ENCODE data around the gene CNNM1. TPM values are rescaled to one million over a fixed set of nuclear protein-coding genes. Genes with fewer than 3 reads are reported as not detected.

Gene CNNM1
- total and polyA plus RNA-seq, 7 donors: 0.23 to 2.2 (median 1.2) TPM; not detected in 2

DNA sequence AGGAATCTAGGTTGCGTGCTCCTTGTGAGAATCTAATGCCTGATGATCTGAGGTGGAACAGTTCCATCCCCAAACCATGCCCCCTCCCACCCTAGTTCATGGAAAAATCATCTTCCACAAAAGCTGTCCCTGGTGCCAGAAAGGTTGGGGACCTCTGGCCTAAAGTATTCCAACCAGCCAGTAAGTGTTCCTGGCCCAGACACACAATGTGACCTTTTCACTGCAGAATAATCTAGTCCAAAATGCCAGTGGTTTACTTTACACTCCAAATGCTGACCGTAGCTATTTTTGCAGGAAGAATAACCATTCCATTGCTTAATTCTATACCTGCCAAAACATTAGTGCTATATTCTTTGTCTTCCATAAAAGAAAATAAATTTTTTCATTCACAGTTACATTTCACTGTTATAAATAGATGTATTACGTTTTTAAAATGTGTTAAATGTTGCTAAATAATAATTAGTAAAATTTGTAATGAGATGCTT, 10.4 kb downstream of the CNNM1 start:
- TF ChIP-seq, protein P1, sequence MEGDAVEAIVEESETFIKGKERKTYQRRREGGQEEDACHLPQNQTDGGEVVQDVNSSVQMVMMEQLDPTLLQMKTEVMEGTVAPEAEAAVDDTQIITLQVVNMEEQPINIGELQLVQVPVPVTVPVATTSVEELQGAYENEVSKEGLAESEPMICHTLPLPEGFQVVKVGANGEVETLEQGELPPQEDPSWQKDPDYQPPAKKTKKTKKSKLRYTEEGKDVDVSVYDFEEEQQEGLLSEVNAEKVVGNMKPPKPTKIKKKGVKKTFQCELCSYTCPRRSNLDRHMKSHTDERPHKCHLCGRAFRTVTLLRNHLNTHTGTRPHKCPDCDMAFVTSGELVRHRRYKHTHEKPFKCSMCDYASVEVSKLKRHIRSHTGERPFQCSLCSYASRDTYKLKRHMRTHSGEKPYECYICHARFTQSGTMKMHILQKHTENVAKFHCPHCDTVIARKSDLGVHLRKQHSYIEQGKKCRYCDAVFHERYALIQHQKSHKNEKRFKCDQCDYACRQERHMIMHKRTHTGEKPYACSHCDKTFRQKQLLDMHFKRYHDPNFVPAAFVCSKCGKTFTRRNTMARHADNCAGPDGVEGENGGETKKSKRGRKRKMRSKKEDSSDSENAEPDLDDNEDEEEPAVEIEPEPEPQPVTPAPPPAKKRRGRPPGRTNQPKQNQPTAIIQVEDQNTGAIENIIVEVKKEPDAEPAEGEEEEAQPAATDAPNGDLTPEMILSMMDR (IDR thresholded peaks at IDR 0.05): no peak
- TF ChIP-seq EP300 (IDR thresholded peaks at IDR 0.05) (no peak), POLR2AphosphoS5 (IDR thresholded peaks at IDR 0.05) (no peak), POLR2A (IDR thresholded peaks at IDR 0.05) (no peak)
- Histone ChIP-seq H3K4me1 (peaks cover 0 to 12% (median 9%) of the 10 kb centered on the region in 4 donors), H3K4me3 (no peak overlapping the region), H3K27me3 (no peaks in the 10 kb centered on the region), H3K36me3 (no peaks in the 10 kb centered on the region), H3K27ac (no peak overlapping the region), H3K9me3 (no peaks in the 10 kb centered on the region)
- DNase-seq: no peak
- whole genome bisulfite sequencing, 2 donors: 81 to 82% methylated on average over 3 of the region's 3 CpGs
- intact Hi-C loops (cut with DNase I): no loop called here

- Histone ChIP-seq H3K27me3 (no peaks in the 10 kb centered on the region), H3K9me3 (no peaks in the 10 kb centered on the region), H3K27ac (no peak overlapping the region), H3K4me1 (peaks cover 0 to 12% (median 9%) of the 10 kb centered on the region in 4 donors), H3K36me3 (no peaks in the 10 kb centered on the region), H3K4me3 (no peak overlapping the region)
- intact Hi-C loops (cut with DNase I): no loop called here
- 96% methylated on average over 3 of the region's 3 CpGs for WGBS, 2 donors
- DNase-seq: no peak
- no peak for TF ChIP-seq POLR2AphosphoS5 (IDR thresholded peaks at IDR 0.05)
- TF ChIP-seq POLR2A (IDR thresholded peaks at IDR 0.05): no peak
- no peak for TF ChIP-seq EP300 (IDR thresholded peaks at IDR 0.05)
- TF ChIP-seq, protein P1 (IDR thresholded peaks at IDR 0.05): no peak
Observed at GRCh38 chr10:99340650-99341049, 11.5 kb downstream of the CNNM1 start.

GRCh38 chr10:99341248-99341647, 12.1 kb downstream of the CNNM1 start:
- peaks cover 0 to 12% (median 9%) of the 10 kb centered on the region in 4 donors for H3K4me1 ChIP-seq
- H3K27me3 ChIP-seq: no peaks in the 10 kb centered on the region
- TF ChIP-seq, protein P1 (IDR thresholded peaks at IDR 0.05): no peak
- TF ChIP-seq EP300 (IDR thresholded peaks at IDR 0.05) (no peak), POLR2A (IDR thresholded peaks at IDR 0.05) (no peak), POLR2AphosphoS5 (IDR thresholded peaks at IDR 0.05) (no peak)
- intact Hi-C loops (cut with DNase I): no loop called here
- H3K27ac ChIP-seq: peak overlapping the region in 3 of 4 donors; percentile 9 to 39 (median 23)
- H3K4me3 ChIP-seq: no peak overlapping the region
- no peak for DNase-seq
- H3K36me3 ChIP-seq: no peaks in the 10 kb centered on the region
- no peaks in the 10 kb centered on the region for H3K9me3 ChIP-seq
- WGBS, 2 donors: 45 to 66% methylated on average over 3 of the region's 3 CpGs

- intact Hi-C loops (cut with DNase I): no loop called here
- H3K27ac ChIP-seq: peak overlapping the region in 3 of 4 donors; percentile 9 to 39 (median 23)
- H3K9me3 ChIP-seq: no peaks in the 10 kb centered on the region
- no peaks in the 10 kb centered on the region for H3K27me3 ChIP-seq
- H3K36me3 ChIP-seq: no peaks in the 10 kb centered on the region
- H3K4me1 ChIP-seq: peaks cover 0 to 12% (median 9%) of the 10 kb centered on the region in 4 donors
- no peak overlapping the region for H3K4me3 ChIP-seq
- WGBS, 2 donors: 52 to 62% methylated on average over 3 of the region's 3 CpGs
- TF ChIP-seq, protein P1 (IDR thresholded peaks at IDR 0.05): no peak
- TF ChIP-seq EP300 (IDR thresholded peaks at IDR 0.05) (no peak), POLR2AphosphoS5 (IDR thresholded peaks at IDR 0.05) (no peak), POLR2A (IDR thresholded peaks at IDR 0.05) (no peak)
- no peak for DNase-seq
Observed at GRCh38 chr10:99341860-99342490, 12.8 kb downstream of the CNNM1 start.
